ENCODE data around the gene NDUFAB1. TPM values are rescaled to one million over a fixed set of nuclear protein-coding genes. Genes with fewer than 3 reads are reported as not detected.

The NDUFAB1 gene
- total RNA-seq, 3 donors from 2014 or later = 101 to 126 (median 115) TPM

GRCh38 chr16:23564575-23565363 lies 31.3 kb downstream of the NDUFAB1 start:
- H3K4me1 ChIP-seq (ENCODE audit: low read depth) = no peaks in the 10 kb centered on the region
- TF ChIP-seq CTCF (IDR thresholded peaks at IDR 0.05) = no peak
- intact Hi-C loops (cut with DNase I, micrococcal nuclease) = no loop called here
- no peaks in the 10 kb centered on the region for H3K36me3 ChIP-seq (ENCODE audit: low read depth)
- no peaks in the 10 kb centered on the region for H3K9me3 ChIP-seq
- no peak overlapping the region for H3K4me3 ChIP-seq
- DNase-seq (no peak), ATAC-seq (no peak)

GRCh38 chr16:23563186-23563585 lies 32.9 kb downstream of the NDUFAB1 start:
- Histone ChIP-seq H3K36me3 (ENCODE audit: low read depth) (no peaks in the 10 kb centered on the region), H3K9me3 (no peaks in the 10 kb centered on the region), H3K4me3 (no peak overlapping the region), H3K4me1 (ENCODE audit: low read depth) (peaks cover 3% of the 10 kb centered on the region)
- ATAC-seq (no peak), DNase-seq (no peak)
- intact Hi-C loops (cut with DNase I, micrococcal nuclease) = no loop called here
- no peak for TF ChIP-seq CTCF (IDR thresholded peaks at IDR 0.05)

- intact Hi-C loops (cut with DNase I, micrococcal nuclease) = no loop called here
- peaks cover 1% of the 10 kb centered on the region for H3K36me3 ChIP-seq (ENCODE audit: low read depth)
- no peak for ATAC-seq
- no peak for TF ChIP-seq CTCF (IDR thresholded peaks at IDR 0.05)
- no peaks in the 10 kb centered on the region for H3K9me3 ChIP-seq
- H3K4me1 ChIP-seq (ENCODE audit: low read depth) = peaks cover 3% of the 10 kb centered on the region
- no peak for DNase-seq
- H3K4me3 ChIP-seq = no peak overlapping the region
Measured at GRCh38 chr16:23562505-23562904, 33.6 kb downstream of the NDUFAB1 start.

GRCh38 chr16:23561586-23561985 lies 34.5 kb downstream of the NDUFAB1 start:
- no peak for TF ChIP-seq CTCF (IDR thresholded peaks at IDR 0.05)
- Histone ChIP-seq H3K4me1 (ENCODE audit: low read depth) (peaks cover 3% of the 10 kb centered on the region), H3K36me3 (ENCODE audit: low read depth) (peaks cover 4% of the 10 kb centered on the region), H3K9me3 (no peaks in the 10 kb centered on the region), H3K4me3 (no peak overlapping the region)
- DNase-seq (no peak), ATAC-seq (no peak)
- intact Hi-C loops (cut with DNase I, micrococcal nuclease) = no loop called here

- no peak for TF ChIP-seq CTCF (IDR thresholded peaks at IDR 0.05)
- Histone ChIP-seq H3K4me3 (peak overlapping the region; percentile 98), H3K36me3 (ENCODE audit: low read depth) (peaks cover 4% of the 10 kb centered on the region), H3K9me3 (no peaks in the 10 kb centered on the region), H3K4me1 (ENCODE audit: low read depth) (peaks cover 9% of the 10 kb centered on the region)
- ATAC-seq (peak; percentile 15), DNase-seq (peak in 1 of 3 donors; percentile 32)
- intact Hi-C loops (cut with DNase I, micrococcal nuclease) = no loop called here
Measured at GRCh38 chr16:23557779-23558702, 38.1 kb downstream of the NDUFAB1 start.

Measured in mucosa of descending colon (tissue), 3 donors.